Upper lobe of left lung (tissue), 6 donors: ENCODE data around the gene ADAMTS17. TPM values are rescaled to one million over a fixed set of nuclear protein-coding genes. Genes with fewer than 3 reads are reported as not detected.

Experiments
- ATAC-seq, 2 donors: fragments of 200-7000 bp; cut with Tn5 transposase; one replicate each; pipeline ENCODE4 v1.9.1; 2022; ENCODE audit warnings: mild to moderate bottlenecking in 2 of 2, moderate library complexity in 2 of 2; ENCODE audit not compliant: low FRiP score in 2 of 2
- DNase-seq, 2 donors: peaks; one replicate each; pipeline ENCODE4 v3.0.0-alpha.2; 2019 to 2020
- H3K27ac ChIP-seq, 4 donors: fragments of 200-600 bp; sonication (generic); one replicate each; pipeline ENCODE4 v1.5.1; 2016 to 2019
- H3K27me3 ChIP-seq, 4 donors: fragments of 200-600 bp; sonication (generic); one replicate each; pipeline ENCODE4 v1.5.1; 2017 to 2019
- H3K36me3 ChIP-seq, 4 donors: fragments of 200-600 bp; sonication (generic); one replicate each; pipeline ENCODE4 v1.5.1; 2016 to 2019
- H3K4me1 ChIP-seq, 4 donors: fragments of 200-600 bp; sonication (generic); one replicate each; pipeline ENCODE4 v1.5.1; 2018 to 2019
- H3K4me3 ChIP-seq, 4 donors: fragments of 200-600 bp; sonication (generic); one replicate each; pipeline ENCODE4 v1.5.1; 2017 to 2019; ENCODE audit warnings: mild to moderate bottlenecking in 2 of 4, moderate library complexity in 1 of 4
- H3K9me3 ChIP-seq, 4 donors: fragments of 200-600 bp; sonication (generic); one replicate each; pipeline ENCODE4 v1.5.1; 2018 to 2019
- CTCF ChIP-seq, 6 experiments: fragments of 450-650 bp in 4 of 6; fragments of 200-600 bp in 2 of 6; sonication (generic) in 2 of 6; IDR thresholded peaks; one replicate each; pipeline ENCODE4 v1.5.1; 2016 to 2019; ENCODE audit warnings: antibody characterized with exemption in 6 of 6
- EP300 ChIP-seq, 4 donors: sonication (generic); formaldehyde crosslinking; IDR thresholded peaks; one replicate each; pipeline ENCODE4 v1.5.1; 2017; ENCODE audit warnings: antibody characterized with exemption in 4 of 4, control low read depth in 2 of 4
- POLR2A ChIP-seq, 4 donors: fragments of 450-650 bp; IDR thresholded peaks; one replicate each; pipeline ENCODE4 v1.5.1; 2016 to 2017; ENCODE audit warnings: antibody characterized with exemption in 4 of 4, mild to moderate bottlenecking in 2 of 4
- POLR2AphosphoS5 ChIP-seq, 2 donors: sonication (generic); formaldehyde crosslinking; IDR thresholded peaks; one replicate each; pipeline ENCODE4 v1.5.1; 2017; ENCODE audit warnings: antibody characterized with exemption in 2 of 2
- WGBS, 2 donors: methylation state at CpG; one replicate each; pipeline ENCODE4 v1.1.5; 2017 to 2018; 5-methylcytosine and 5-hydroxymethylcytosine counted together
- total RNA-seq, 6 donors: library from RNA; depleted of rRNA in 4 of 6; stranded (reverse); fragments of >200 nt in 4 of 6; gene quantifications; one replicate each; pipeline versions ENCODE4 v1.1.0 to v1.2.1, GENCODE V29; 2016 to 2021
- donor health status: DM: no; HTN: no; CAD: no; lungs with moderate emphysema.
- donor health status: DM: no; HTN: yes; CAD: no; lungs with severe emphysema.

ADAMTS17 gene
- total RNA-seq, 6 donors from 2014 or later, result 3.2 to 11.5 (median 5.7) TPM

DNA sequence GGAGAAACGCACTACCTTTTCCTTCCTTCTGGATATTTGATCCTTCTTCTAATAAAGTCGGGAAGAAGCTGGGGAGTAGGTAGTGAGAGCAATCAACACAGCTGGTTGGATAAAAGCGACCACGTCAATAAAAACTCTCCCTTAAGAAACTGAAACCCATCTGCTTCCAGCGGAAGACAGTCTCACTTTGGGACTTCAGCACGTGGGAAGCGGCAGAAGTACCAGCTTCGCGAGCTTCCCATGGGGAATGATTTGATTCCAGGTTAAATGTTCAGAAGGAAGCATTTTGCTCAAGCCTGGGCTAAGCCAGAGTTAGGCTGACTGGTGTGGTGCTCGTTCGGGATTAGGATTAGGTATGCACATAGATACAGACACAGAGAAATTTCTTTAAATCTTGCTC, 346.2 kb downstream of the ADAMTS17 start:
- no peak overlapping the region for H3K4me3 ChIP-seq
- DNase-seq (no peak), ATAC-seq (no peak)
- 77 to 81% methylated on average over 11 of the region's 11 CpGs for WGBS, 2 donors
- H3K36me3 ChIP-seq, result no peaks in the 10 kb centered on the region
- H3K27me3 ChIP-seq, result no peaks in the 10 kb centered on the region
- no peaks in the 10 kb centered on the region for H3K4me1 ChIP-seq
- TF ChIP-seq POLR2AphosphoS5 (IDR thresholded peaks at IDR 0.05) (no peak), CTCF (IDR thresholded peaks at IDR 0.05) (no peak), EP300 (IDR thresholded peaks at IDR 0.05) (no peak), POLR2A (IDR thresholded peaks at IDR 0.05) (no peak)
- no peaks in the 10 kb centered on the region for H3K9me3 ChIP-seq
- no peak overlapping the region for H3K27ac ChIP-seq

- H3K4me3 ChIP-seq, result no peak overlapping the region
- H3K4me1 ChIP-seq, result no peaks in the 10 kb centered on the region
- 65 to 80% methylated on average over 5 to 6 of the region's 6 CpGs for whole genome bisulfite sequencing, 2 donors
- no peak overlapping the region for H3K27ac ChIP-seq
- no peaks in the 10 kb centered on the region for H3K27me3 ChIP-seq
- DNase-seq (no peak), ATAC-seq (no peak)
- H3K9me3 ChIP-seq, result no peaks in the 10 kb centered on the region
- TF ChIP-seq CTCF (IDR thresholded peaks at IDR 0.05) (no peak), POLR2A (IDR thresholded peaks at IDR 0.05) (no peak), POLR2AphosphoS5 (IDR thresholded peaks at IDR 0.05) (no peak)
- no peaks in the 10 kb centered on the region for H3K36me3 ChIP-seq
Observed at GRCh38 chr15:99994849-99995248, 346.9 kb downstream of the ADAMTS17 start.

DNA sequence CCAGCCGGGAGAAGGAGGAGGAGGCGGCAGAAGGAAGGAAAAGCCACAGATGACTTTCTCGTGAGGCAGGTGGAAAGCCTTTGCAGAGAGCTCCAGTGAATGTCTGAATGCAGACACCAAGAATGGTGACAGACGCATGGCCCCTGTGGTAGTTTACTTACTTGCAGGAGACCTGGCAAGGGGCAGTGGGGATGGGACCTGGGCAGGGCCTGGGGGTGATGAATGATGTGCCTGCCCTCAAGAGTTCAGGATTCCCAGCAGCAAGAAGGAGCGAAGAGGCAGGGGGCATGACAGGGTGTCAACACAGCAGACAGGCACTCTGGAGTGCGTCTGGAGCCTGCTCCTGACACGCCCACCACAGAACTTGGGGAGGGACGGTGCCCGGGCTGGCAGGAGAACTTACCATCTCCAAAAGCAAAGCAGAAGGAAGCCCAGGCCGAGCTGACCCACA, 348.1 kb downstream of the ADAMTS17 start:
- ATAC-seq, result no peak
- Histone ChIP-seq H3K27ac (no peak overlapping the region), H3K27me3 (no peaks in the 10 kb centered on the region), H3K4me1 (no peaks in the 10 kb centered on the region), H3K4me3 (no peak overlapping the region), H3K36me3 (no peaks in the 10 kb centered on the region), H3K9me3 (no peaks in the 10 kb centered on the region)
- no peak for TF ChIP-seq POLR2AphosphoS5 (IDR thresholded peaks at IDR 0.05)
- no peak for TF ChIP-seq EP300 (IDR thresholded peaks at IDR 0.05)
- TF ChIP-seq POLR2A (IDR thresholded peaks at IDR 0.05), result no peak
- WGBS, 2 donors, result 73 to 84% methylated on average over 6 to 10 of the region's 10 CpGs
- no peak for DNase-seq

- TF ChIP-seq EP300 (IDR thresholded peaks at IDR 0.05), result no peak
- TF ChIP-seq POLR2AphosphoS5 (IDR thresholded peaks at IDR 0.05), result no peak
- no peak for TF ChIP-seq CTCF (IDR thresholded peaks at IDR 0.05)
- no peak for TF ChIP-seq POLR2A (IDR thresholded peaks at IDR 0.05)
- WGBS, 2 donors, result 90 to 93% methylated on average over 8 of the region's 8 CpGs
- no peak for ATAC-seq
Observed at GRCh38 chr15:99993262-99993661, 348.5 kb downstream of the ADAMTS17 start.

GRCh38 chr15:99992611-99993231, 349.1 kb downstream of the ADAMTS17 start:
- no peak for ATAC-seq

More at GRCh38 chr15:99993262-99993661, 348.5 kb downstream of the ADAMTS17 start:
- H3K27ac ChIP-seq, result no peak overlapping the region
- H3K9me3 ChIP-seq, result no peaks in the 10 kb centered on the region
- H3K4me1 ChIP-seq, result no peaks in the 10 kb centered on the region
- no peaks in the 10 kb centered on the region for H3K36me3 ChIP-seq
- DNase-seq, result no peak
- H3K4me3 ChIP-seq, result no peak overlapping the region
- no peaks in the 10 kb centered on the region for H3K27me3 ChIP-seq

GRCh38 chr15:99989095-99989494, 352.7 kb downstream of the ADAMTS17 start:
- Histone ChIP-seq H3K36me3 (no peaks in the 10 kb centered on the region), H3K4me1 (peaks cover 0 to 1% (median 0%) of the 10 kb centered on the region in 4 donors), H3K27ac (no peak overlapping the region), H3K27me3 (no peaks in the 10 kb centered on the region), H3K9me3 (no peaks in the 10 kb centered on the region), H3K4me3 (no peak overlapping the region)
- 95 to 100% methylated on average over 4 to 9 of the region's 9 CpGs for WGBS, 2 donors
- DNase-seq (no peak), ATAC-seq (no peak)
- TF ChIP-seq CTCF (IDR thresholded peaks at IDR 0.05), result no peak

More at GRCh38 chr15:99992611-99993231, 349.1 kb downstream of the ADAMTS17 start:
- H3K27me3 ChIP-seq, result no peaks in the 10 kb centered on the region
- peak in 1 of 2 donors; percentile 72 for DNase-seq
- no peaks in the 10 kb centered on the region for H3K36me3 ChIP-seq
- H3K27ac ChIP-seq, result no peak overlapping the region
- no peak for TF ChIP-seq EP300 (IDR thresholded peaks at IDR 0.05)
- no peak overlapping the region for H3K4me3 ChIP-seq
- no peaks in the 10 kb centered on the region for H3K9me3 ChIP-seq
- WGBS, 2 donors, result 92 to 94% methylated on average over 25 to 28 of the region's 29 CpGs
- no peaks in the 10 kb centered on the region for H3K4me1 ChIP-seq
